ENCODE data around the gene AGFG2.

GRCh38 chr7:100545360-100546128 lies 6.5 kb downstream of the AGFG2 start:
- TF ChIP-seq YY1 (IDR thresholded peaks at IDR 0.05; ENCODE audit: low read depth, low read length), result 0 out of 2 replicates have a peak, but pooled peaks have one; percentile 30
- peak; percentile 9 to 26 (median 18); a peak in 2 of 6 replicates for TF ChIP-seq CTCF (IDR thresholded peaks at IDR 0.05 in 2 of 3, conservative IDR thresholded peaks at IDR 0.05 in 1 of 3; ENCODE audit: control insufficient read depth in 2 of 3, extremely low read depth in 1 of 3, insufficient read depth in 1 of 3, low read depth in 3 of 3, low read length in 3 of 3)
- no peak for TF ChIP-seq FOXM1 (IDR thresholded peaks at IDR 0.05; ENCODE audit: low read depth, low read length)
- TF ChIP-seq RB1 (IDR thresholded peaks at IDR 0.05; ENCODE audit: borderline replicate concordance), result peak; percentile 20; the same call in 1 of the 2 replicates
- no peak for TF ChIP-seq SMAD1 (IDR thresholded peaks at IDR 0.05; ENCODE audit: low read depth, partially characterized antibody)
- no peak for TF ChIP-seq NR2C2 (IDR thresholded peaks at IDR 0.05; ENCODE audit: borderline replicate concordance, control insufficient read depth, insufficient read length, low read depth)
- TF ChIP-seq EP300 (IDR thresholded peaks at IDR 0.05; ENCODE audit: borderline replicate concordance in 1 of 2, control insufficient read depth in 1 of 2, low read depth in 2 of 2, low read length in 2 of 2), result peak in 1 of 2 experiments; percentile 75; a peak in 3 of 4 replicates
- peak; percentile 61; the same call in 1 of the 2 replicates for TF ChIP-seq NBN (IDR thresholded peaks at IDR 0.05)
- TF ChIP-seq NR2F1 (conservative IDR thresholded peaks at IDR 0.05), result peak; percentile 75; the same call in 1 of the 2 replicates
- peak; percentile 94 for TF ChIP-seq JUNB (IDR thresholded peaks at IDR 0.05)
- peak; percentile 63 for TF ChIP-seq POLR2A (IDR thresholded peaks at IDR 0.05; ENCODE audit: low read depth, low read length)
- no peak for TF ChIP-seq NFYB (IDR thresholded peaks at IDR 0.05; ENCODE audit: insufficient read depth, low read depth, low read length)

All from GM12878 (cell line).